Measurements from ENCODE around the gene PPM1H.
"Not testable (repeated sequence)": the region's sequence is repeated elsewhere in the genome, so short reads cannot be mapped to it uniquely, and the experiment has no call there.

PPM1H gene

DNA sequence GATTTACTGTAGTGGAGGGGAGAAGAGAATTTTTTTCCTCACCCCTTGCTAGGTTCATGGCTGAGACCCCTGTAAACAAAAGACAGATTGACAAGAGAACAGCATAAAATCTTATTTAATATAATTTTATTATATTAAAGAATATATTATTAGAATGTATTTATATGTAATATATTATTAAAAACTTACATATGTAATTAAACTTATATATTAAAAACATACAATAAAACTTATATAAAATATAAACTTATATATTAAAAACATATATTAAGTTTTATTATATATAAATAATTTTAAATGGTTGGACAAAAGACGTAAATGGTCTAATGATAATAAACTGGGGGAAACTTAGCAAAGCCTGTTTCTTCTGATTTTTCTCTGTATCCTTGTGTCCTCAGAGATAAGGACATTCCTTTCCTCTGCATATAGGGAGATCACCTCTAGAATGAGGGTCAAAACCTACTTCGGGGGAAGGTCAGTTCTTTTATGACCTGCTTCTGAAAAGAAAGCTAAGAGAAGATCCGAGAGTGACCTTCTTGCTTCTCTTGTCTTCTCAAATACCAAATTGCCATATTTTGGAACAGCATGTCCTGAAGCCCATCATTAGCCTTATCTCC lies 8.9 kb upstream of the PPM1H start:
- DNase-seq: no peak

DNA sequence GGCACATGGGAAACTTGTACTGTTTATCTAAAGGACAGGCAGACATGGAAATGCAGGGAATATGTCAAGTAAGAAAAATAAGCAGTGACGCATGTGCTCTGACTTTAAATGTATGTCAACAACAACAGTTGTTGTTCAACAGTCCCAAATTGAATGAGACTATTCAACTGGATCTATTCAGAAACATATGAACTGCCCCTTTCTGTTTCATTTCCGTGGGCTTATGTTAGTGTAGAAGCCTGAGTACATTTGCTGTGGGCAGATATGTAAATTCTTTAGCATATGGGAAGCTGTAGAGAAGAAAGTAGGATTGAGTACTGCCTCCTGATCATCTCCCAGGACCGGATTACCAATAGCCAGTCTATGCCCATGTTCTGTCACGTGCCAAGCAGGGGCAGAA lies 7.4 kb upstream of the PPM1H start:
- DNase-seq: not testable (repeated sequence)

DNA sequence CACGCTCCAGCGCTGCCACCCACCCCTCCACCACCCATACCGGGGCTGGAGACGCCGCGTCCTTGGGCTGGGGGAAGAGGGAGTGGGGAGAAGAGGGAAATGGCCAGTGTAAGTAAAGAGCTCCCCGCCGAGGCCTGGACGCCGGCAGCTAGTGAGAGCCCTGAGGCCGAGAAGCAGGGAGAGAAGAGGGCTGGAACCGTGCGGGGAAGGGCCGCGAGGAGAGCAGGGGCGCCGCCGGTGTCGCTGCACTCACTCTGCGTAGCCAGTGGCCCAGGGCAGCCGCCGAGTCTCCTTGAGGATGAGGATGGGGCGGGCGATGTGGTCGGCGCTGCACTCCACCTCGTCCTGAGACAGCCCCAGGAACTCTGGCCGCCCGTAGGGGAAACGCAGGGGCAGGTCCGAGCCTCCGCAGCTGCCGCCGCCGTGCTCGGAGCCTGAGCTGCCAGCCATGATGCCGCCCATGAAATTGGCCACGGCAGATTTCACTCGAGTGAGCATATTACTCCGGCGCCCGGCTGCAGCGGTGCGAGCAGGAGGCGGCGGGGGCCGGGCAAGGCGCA lies 631 bp downstream of the PPM1H start:
- peak; percentile 27 for DNase-seq

DNA sequence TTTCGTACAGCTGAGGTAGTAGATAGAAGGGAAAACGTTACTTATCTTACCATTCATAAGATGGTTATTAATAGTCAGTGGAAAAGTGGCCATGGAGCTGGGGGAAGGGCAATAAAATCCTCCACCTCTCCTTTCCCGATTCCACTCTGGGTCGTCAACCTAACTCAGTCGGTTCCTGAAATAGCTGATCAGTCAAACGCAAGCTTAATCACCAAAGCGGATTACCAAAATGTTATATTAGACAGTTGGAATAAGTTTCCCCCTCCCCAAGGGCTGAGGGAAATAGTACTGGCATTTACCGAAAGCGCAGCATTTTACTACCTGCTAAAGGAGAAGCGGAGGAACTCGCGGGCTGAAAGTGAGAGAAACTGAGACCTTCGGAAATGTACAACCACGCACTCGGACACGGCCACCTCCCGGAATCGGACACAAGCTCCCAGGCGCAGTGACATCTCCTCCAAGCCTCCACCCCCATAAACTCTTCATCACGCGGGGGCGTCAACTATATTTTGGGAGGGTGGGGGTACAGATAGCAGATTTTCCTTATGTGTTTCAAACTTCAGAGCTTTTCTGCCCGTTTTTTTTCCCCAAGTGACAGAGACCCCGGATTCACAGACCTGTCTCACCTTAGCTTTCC lies 1.2 kb downstream of the PPM1H start:
- DNase-seq: no peak

DNA sequence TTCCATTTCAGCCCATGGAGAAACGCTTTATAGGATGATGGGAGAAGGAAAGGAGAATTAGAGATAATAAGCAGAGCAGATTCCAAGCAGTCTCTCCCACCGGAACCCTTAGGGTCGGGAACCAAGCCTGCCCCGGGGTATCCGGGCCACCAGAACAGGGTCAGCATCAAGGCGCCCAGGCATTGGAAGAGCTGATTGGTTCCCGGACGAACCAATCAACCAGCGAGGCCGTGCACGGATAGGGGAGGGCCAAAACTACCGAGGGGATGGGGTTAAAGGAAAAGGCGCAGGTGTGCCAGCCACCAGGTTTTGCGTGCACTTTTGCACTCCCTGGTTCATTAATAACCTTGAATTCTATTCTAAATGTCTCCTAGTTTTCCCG lies 1.7 kb downstream of the PPM1H start:
- peak; percentile 57 for DNase-seq

DNA sequence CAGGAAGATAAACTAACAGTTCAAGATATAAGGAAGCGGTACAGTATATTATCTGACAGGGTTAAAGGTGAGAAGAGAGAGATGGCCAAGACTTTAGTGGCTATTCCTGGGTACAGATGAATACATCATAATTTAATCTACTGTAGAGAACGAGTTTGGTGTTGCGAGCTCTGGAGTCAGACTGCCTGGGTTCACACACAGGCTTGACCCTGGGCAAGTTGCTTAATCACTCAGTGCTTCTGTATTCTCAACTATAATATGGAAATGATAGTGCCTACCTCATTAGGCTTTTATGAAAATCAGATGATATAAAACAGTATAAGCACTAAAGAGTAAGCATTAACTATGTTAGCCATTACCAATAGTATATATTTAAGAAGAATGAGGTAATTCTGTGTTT lies 3.5 kb downstream of the PPM1H start:
- DNase-seq: no peak

DNA sequence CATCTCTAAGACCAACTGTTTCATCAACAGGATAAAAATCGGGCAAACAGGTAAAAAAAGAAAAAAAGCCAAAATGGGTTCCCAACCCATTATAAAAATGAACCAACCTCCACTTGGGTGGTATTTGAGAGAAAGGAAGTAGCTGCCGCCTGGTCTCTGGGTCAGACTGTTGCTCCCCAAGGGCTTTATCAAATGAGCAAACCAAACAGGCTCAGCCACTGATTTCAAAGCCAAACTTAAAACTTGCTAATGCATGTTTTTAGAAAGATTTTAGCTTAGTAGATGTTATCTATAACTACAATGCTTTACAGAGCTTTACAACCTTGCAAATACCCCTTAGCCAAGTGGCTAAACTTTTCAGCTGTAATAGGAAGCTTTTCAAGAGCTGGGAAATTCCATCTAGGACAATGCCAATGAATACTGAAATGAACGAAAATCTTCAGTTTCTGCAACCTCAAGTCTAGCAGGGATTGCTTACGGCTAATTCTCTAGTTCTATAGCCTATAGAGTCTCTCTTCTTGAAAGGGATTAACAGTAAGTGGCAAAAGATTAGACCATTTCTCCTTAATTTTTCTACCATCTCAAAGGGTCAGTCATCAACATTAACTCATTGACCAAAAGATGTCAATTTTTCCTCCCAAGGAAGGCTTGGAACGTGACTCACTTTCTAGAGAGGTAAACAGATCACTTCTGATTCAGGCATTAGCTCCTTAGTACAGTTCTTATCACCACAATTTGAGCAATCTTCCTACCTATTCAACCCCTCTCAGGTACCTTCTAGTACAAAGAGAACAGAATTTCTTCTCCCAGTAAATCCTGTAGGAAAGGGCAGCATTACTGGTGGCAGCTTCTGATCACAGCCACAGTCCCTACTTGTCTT lies 4.2 kb downstream of the PPM1H start:
- DNase-seq: no peak

DNA sequence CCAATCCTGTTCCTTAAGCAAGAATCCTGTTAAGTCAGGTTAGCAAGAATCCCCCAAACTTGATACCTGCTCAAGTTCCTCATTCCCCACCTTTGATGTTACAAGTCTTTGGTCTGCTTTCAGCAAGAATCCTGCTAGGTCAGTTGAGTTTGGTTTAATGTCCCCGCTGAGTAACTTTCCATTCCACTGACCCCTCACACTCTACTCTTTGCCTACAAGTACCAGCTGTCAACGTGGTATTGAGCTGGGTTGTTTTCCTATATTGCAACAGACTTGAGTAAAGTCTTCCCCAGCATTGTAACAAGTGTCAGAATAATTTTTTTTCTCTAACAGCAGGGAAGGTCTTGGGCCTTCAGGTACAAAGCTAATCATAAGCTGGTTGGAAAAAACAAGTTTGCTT lies 6.3 kb downstream of the PPM1H start:
- DNase-seq: no peak

DNA sequence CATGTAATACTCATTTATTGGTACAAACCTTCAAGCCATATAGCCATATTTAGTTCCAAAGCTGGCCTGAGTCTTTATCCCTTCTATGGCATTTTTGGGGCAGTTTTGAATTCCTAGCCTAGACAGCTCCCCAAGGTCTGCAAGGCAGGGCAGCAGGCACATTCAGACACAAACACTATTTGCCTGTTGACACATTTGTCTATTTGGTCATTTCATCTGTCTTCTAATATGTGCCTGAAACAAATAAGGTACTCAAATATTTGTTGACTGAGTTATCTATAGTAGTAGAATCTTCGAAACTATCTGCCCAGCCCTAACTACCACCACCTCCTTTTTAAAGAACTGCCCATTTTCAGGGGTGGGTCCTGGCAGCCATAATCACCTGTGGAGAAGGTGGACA lies 9.3 kb downstream of the PPM1H start:
- no peak for DNase-seq

DNA sequence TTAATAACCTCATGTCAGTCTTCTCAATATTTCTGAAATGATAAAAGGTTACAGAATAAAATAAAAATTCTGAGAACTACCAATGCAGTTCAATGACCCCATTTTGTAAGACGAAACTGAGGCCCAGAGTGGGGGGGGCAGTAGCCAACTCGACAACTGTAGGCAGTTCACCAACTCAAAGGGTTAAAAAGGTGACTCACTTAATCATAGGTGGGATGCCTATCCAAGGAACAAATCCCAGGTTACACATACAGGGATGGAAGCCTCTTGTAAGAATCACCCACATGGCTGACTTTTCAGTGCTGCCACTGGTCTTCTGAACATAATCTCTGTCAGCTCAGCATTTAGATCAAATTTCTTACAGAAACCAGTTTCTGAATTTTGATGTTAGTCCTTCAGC lies 10.9 kb downstream of the PPM1H start:
- no peak for DNase-seq

DNA sequence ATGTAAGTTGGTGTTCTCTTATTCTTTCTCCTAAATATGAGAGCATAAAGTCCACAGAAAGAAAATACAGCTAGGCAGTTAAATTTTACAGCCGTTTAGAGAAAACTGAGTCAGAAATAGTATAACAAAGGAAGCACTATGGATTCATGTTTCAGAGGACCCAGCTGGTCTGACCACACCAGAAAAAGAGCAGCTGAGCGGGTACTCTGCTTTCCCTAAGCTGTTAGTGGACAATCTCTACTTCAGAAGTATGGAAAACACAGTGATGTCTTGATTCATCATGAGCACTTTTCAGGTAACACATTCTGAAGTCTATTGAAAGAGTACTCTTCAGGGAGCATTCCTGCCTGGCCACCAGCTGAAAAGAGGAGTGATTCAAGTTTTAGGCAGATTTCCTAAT lies 12.4 kb downstream of the PPM1H start:
- DNase-seq: no peak

DNA sequence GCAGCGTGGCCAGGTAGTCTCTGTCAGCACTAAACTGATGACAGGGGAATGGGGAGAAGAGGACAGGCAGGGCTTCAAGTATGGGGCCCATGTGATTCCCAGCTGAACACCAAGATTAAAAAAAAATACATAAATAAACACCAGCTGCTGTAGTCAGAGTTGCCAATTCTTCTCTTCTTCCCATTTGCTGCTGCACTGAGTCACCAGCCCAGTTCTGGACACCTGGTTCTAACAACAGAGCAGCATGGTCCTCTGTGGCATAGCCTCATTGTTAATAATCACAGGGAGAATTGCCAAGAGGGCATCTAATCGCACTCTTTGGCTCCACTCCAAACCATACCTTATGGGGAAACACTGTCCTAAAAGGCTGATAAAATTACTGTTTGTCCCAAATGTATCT lies 15.1 kb downstream of the PPM1H start:
- DNase-seq: peak; percentile 73

DNA sequence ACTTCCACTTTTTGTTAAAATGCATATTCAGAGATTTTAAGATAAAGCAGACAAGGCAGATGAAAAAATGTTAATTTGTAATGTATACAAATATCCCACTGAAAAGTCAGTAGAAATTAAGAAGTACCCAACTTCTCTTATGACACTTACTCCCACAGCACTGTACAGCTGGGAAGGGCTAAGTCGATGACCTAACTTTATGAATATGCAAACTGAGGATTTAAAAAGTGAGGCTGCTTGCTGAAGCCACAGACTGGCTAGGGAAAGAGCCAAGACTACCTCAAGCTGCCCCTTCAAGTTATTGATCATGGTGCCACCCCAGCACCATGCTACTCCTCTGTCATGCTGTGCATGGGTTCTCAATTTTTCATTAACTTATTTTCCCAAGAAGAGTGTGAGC lies 17.0 kb downstream of the PPM1H start:
- no peak for DNase-seq

DNA sequence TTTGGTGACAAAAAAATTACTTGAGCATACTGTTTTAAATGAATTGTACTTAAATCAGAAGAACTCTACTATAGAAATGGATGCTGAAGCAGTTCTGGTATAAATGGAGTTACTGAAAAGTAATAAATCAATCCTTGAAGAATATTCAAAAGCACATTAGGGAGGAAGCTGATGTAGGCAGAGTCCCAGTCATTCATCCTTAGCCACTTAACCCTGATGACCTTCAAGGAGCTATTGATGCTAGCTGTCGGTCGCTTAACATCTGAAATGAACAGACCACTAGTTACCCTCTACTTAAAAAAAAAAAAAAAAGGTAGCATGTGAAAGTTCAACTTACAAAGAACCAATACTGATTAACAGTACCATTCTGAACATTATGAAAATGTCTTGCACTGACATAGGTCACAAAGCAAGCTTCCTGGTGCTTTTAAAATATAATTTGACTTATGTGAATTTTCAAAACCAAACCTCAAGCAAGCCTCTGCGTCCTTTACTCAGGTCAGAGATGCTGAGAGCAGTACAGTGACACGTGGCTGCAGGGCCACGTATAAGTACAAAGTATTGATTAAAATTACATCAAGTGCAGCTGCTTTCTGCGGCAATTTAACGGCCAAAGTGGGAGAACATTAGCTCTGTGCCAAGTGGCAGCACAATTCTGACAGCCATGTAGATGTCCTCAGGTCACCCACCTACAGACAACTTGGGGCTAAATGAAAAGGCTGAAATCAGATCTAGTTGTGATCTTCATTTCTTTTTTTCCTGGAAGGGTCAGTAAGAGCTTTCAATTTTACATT lies 18.1 kb downstream of the PPM1H start:
- peak; percentile 31 for DNase-seq

DNA sequence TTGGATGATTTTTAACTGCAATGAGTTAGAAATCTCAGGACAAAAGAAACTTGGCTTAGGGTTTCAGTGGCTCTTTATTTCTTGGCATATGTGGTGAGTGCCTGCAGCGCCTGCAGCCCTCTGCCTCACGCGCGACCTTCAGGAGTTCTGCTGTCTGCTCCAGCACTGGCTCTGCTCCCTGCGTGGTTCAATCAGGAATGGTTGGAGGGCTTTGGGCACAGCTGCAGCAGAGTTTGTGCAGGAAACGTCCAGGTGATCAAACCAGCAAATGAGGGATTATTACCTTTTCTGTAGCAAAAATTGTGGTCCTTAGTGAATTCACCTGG lies 19.8 kb downstream of the PPM1H start:
- DNase-seq: no peak

DNA sequence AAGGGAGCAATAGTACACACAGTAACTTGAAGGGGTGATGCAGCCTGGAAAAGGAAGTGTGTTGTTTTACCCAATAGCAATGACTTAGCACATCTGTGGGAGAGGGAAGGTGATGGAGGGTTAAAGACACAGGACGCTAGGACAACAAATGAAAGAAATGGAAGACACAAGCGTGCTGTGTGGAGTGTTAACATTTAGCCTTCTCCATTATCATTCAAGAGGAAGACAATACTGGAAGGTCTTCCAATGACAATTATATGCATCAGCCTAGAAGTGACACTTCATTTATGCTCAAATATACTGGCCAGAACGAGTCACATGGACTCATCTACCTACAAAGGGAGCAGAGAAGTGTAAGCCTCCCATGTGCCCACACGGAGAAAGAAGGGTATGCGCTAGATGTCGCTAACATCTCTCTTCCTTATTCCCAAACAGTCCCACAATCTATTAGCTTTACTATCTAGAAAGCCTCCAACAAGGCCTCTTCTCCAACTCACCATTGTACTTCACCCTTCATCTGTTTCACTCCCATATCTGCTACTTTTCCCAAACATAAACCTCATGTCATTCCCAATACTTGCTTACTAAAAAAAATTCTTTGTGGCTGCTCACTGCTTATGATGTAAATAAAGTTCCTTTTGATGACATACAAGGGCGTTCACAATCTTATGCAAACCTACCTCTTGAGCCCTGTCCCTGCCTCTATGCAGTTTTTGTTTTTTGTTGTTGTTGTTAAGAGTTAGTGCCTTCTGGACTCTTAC lies 20.3 kb downstream of the PPM1H start:
- no peak for DNase-seq

DNA sequence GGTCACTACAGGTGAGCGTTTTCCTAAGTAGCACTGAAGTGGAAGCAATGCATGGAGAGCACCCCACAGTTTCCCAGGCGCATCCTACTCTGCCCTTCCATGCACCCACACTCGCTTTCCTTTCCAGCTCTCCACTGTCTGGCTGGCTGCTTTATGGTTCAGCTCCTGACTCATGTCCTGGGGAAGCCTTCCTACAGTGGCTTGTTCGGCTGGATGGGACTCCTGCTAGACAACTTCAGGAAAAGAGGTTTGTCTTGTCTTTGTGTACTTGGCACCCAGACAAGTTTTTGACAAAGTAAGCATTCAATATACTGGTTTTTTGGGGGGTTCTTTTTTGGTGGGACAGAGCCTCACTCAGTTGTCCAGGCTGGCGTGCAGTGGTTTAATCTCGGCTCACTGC lies 21.6 kb downstream of the PPM1H start:
- DNase-seq: no peak

DNA sequence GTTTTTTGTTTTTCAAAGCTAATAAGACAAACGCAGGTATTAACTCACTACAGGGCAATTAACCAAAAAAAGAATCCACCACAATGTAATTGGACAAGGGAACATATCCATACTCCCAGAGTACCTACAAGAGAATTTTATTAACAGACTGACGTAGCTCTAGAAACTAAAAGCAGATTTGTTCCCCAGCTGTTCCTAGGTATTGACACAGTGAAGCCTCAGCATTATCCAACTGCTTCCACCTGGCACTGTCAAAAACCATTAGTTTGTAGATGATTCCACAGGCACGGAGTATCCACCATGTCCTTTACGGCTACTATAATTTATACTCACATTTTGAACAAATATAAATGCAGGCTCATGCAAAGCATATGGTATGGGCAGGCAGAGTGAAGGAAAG lies 22.3 kb downstream of the PPM1H start:
- no peak for DNase-seq

DNA sequence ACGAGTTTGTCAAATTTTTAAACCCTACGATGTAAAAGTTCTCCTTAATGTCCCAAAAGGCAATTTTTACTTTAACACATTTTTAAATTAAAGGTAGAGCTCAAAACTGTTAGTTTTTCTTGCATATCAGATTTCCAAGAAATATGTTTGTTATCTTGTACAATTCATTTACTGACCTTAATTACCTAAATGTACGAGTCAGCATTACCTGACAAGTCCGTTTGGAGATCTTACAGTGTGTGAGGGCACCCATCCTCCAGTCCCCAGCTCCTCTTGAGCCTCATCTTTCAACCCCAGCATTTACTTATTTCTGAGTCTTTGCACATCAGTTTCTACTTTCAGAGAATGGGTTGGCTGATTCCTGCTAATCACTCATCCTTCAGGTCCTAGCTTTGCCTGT lies 23.7 kb downstream of the PPM1H start:
- DNase-seq: no peak

DNA sequence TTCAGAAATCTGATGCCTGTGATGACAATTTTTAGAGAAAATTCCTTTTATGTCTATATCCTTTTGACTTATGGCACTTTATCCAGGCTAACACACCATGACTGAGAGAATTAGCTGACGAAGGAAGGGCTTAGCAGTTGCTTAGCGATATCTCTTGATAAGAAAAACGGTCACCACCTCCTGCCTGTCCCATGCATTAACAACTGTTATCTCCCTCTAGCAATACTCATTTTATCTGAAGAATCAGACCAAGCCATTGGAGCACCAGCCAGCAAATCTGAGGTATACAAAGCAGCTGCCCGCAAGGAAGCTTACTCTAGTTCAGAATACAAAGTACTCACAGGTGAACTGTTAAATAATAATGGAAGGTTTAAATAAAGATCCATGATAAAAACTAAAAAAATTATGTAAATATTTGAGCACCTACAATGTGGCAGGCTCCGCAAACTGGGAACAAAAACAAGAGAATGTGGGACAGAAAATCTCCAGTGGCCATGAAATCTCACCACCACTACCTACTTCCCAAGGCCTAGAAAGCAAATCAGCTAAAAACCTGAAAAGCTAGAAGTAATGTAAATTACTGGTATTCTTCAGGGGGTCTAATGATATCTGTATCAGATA lies 24.3 kb downstream of the PPM1H start:
- peak; percentile 45 for DNase-seq

DNA sequence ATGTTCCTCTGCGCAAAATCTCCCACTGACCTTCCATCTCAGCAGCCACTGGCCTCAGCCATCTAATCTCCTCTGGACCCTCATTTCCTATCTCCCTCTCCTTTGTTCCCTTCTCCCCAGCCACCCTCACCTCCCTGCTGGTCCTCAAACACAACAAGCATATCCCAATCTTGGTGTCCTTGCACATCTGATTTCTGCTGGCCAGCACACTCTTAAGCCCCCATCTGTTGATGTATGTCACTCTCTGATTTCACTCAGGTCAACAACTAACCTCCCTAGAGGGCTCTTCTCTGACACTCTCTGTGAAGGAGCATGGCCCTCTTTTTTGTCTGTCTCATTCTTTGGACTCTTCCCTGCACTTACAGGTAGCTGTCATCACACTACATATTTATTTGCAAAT lies 25.6 kb downstream of the PPM1H start:
- no peak for DNase-seq

DNA sequence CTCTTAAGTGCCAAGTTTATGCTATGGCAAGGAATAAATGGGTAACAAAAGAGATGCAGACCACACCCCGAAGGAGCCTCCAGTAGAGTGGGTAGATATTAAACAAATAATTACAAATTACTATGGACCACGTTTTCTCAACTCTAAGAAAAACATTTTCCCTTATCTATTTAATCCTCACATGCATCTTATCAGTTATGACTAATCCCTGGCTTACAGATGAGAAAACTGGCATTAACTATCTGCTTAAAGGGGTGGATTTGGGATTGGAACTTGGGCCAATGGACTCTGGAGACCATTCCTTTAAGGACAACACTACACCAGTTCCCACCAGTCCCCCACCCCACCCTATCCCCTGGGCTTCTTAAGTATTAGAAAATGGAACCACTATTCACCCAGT lies 26.3 kb downstream of the PPM1H start:
- no peak for DNase-seq

Measured in NCI-H748 treated with DMSO at 0.1 percent for 48 hours (cell line).